ENCODE measurements around the gene ATP7B. TPM values are rescaled to one million over a fixed set of nuclear protein-coding genes. Genes with fewer than 3 reads are reported as not detected.

ATP7B gene
- total and polyA plus RNA-seq, 2 experiments from 2014 or later = 2.2 to 12.8 TPM

- TF ChIP-seq CTCF (conservative IDR thresholded peaks at IDR 0.05; ENCODE audit: low read depth in 2 of 2) = no peak
These were observed 104.1 kb downstream of the ATP7B start (continued) for GRCh38 chr13:51907040-51907732.

- Histone ChIP-seq H4K20me1 (replicated peaks; ENCODE audit: insufficient read depth) (no peaks in the 10 kb centered on the region), H3K4me1 (ENCODE audit: insufficient read depth) (peaks cover 3% of the 10 kb centered on the region; the same call in 1 of the 2 replicates), H3K27me3 (ENCODE audit: insufficient read depth) (no peaks in the 10 kb centered on the region), H3K9me2 (ENCODE audit: insufficient read depth) (no peaks in the 10 kb centered on the region; the same call in 1 of the 2 replicates), H3K4me3 (no peak overlapping the region), H3K36me3 (ENCODE audit: insufficient read depth) (no peaks in the 10 kb centered on the region), H3F3A (replicated peaks; ENCODE audit: low read depth) (no peaks in the 10 kb centered on the region), H3K27ac (ENCODE audit: low read depth) (no peak overlapping the region), H2AFZ (no peak overlapping the region), H3K79me2 (replicated peaks; ENCODE audit: insufficient read depth) (no peaks in the 10 kb centered on the region), H3K4me2 (no peak overlapping the region)
- no peak for TF ChIP-seq ZNF462 (CRISPR knock-in tag; IDR thresholded peaks at IDR 0.05)
- Mint-ChIP-seq H3K9me3 (no peaks in the 10 kb centered on the region), H3K4me3 (no peak overlapping the region), H3K27me3 (ENCODE audit: insufficient read depth, low read depth, poor library complexity) (peaks cover 5% of the 10 kb centered on the region), H3K27ac (no peak overlapping the region), H3K4me1 (peaks cover 14% of the 10 kb centered on the region), H3K36me3 (ENCODE audit: low read depth) (no peaks in the 10 kb centered on the region)
- ATAC-seq = peak; percentile 63
- DNase-seq (ENCODE audit: low spot score) = no peak
These were observed 104.7 kb downstream of the ATP7B start for GRCh38 chr13:51906581-51906980.
